GM21447 (cell line): ENCODE measurements around the gene LRBA.
"Not testable (repeated sequence)": the region's sequence is repeated elsewhere in the genome, so short reads cannot be mapped to it uniquely, and the experiment has no call there.

ENCODE experiments used
- ATAC-seq: cut with Tn5 transposase; IDR thresholded peaks from one replicate; pipeline ENCODE4 v1.9.1; 2021; ENCODE audit not compliant: unreplicated experiment

LRBA gene

GRCh38 chr4:150436598-150437370 lies 578.3 kb downstream of the LRBA start:
- ATAC-seq = no peak

DNA sequence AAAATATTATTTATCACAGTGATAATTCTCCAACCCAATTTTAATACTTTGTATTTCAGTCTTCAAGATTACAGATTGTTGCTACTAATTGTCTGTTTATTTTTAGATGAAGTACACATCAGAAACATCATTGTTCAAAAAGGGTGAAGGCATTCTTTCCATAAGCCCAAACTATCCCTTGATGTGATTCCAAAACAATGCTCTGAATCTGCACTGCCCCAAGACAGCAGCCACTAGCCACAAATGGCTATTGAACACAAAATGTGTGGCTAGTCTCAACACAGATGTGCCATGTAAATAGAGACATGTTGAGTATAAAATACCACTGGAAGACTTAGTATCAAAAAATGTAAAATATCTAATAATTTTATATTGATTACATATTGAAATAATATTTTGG lies 583.9 kb downstream of the LRBA start:
- no peak for ATAC-seq

- no peak for ATAC-seq
Observed at GRCh38 chr4:150425161-150425560, 589.9 kb downstream of the LRBA start.

GRCh38 chr4:150423503-150423902 lies 591.6 kb downstream of the LRBA start:
- no peak for ATAC-seq

GRCh38 chr4:150423074-150423473 lies 592.0 kb downstream of the LRBA start:
- ATAC-seq = no peak

DNA sequence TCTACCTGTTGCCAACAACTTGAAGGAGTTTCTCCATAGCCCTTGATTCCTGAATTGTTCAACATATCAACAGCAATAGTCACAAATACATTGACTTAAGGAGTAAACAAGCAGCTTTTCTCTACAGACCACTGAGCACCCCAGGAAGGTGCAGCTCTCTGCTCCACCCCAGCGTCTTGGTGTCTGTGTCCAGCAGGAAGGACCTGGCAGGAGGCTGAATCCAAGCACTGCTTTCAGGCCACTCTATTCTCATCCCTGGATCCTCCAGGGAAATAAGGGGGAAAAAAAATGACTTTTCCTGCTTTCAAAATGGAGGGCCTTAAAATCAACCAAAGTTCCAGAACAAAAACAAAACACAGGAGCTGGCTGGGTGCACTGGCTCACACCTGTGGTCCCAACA lies 593.5 kb downstream of the LRBA start:
- no peak for ATAC-seq

- ATAC-seq = no peak
Observed at GRCh38 chr4:150419939-150420338, 595.1 kb downstream of the LRBA start.

DNA sequence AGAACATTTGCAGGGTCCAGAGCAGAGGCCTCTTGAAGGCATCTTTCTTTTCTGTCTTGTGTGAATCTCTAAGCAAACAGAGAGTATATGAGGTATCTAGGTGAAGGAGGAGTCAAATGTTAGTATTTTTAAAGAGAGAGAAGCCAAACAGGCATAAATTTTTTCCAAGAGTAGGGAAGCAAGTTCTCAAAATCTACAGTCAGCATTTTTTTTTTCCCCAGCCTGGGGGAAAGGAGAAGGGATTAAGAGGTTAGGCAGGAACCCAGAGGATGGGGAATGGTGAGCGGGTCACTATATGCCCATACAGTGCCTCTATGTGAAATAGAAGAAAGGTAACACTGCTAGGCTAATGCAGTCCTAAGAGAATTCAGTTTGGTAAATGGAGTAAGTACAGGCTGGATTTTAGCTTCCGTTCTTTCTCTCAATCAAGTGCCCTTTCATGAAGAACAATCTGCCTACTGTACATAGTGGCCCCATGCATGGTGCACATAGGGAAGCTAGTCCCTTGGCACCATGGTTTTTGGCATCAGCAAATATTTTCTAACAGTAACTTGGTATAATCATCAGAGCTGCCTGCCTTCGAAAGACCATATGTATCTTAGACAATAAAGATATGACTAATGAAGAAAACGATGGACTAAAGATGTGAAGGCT lies 596.2 kb downstream of the LRBA start:
- no peak for ATAC-seq

GRCh38 chr4:150415213-150415612 lies 599.9 kb downstream of the LRBA start:
- ATAC-seq = no peak

DNA sequence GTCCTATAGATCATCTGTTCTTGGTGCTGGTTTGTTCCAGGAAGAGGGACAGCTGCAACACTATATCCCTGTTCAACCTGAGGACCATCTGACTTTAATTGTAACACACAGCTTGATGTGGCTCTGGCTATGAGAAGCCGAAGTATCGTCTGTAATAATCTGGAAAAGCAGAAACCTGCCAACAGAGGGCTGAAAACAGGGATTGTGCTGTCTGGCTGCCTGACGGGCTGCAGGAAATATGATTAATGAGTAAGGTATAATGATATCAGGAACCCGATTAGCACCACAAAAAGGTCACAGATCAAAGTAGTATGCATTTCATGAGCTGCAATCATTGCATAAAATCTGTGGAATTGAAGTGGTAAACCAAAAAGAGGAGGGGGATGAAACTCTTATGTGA lies 603.6 kb downstream of the LRBA start:
- no peak for ATAC-seq

DNA sequence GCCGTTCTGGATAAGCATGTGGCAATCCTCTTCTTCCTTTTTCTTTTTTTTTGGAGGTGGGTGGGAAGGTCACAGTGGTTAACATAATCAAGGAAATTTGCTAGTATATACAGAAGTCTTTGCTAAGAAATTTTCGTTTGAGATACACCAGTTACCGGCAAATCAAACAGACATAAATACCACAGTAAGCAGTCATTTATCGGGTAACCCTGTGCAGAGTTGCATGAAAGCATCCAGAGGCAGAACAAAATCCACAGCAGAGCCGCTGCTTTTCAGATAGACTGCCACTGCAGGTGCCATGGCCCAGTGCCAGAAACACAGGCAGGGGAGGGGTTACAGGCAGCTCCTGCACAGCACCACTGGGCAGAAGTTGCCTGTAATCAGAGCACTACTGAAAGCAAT lies 612.2 kb downstream of the LRBA start:
- peak; percentile 72 for ATAC-seq

DNA sequence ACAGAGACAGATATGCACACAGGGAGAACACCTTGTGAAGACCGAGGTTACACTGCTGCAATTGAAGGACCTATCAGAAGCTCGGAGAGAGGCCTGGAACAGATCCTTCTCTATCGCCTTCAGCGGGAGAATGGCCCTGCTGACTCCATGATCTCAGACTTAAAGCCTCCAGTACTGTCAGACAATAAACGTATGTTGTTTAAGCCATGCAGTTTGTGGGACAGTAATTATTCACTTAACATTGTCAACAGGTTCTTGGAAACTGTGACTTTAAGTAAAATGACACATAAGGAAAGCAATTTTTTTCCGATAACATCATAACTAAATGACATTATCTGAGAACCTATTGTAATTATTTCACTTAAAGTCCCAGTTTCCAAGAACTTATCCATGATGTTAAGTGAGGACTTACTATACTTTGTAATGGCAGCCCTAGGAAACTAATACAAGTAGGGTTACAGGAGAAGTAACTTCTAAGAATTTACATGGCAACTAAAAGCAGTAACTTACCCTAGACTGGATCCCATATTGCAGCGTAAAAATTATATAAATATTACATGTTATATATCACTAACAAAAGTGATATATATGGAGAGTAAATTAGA lies 613.9 kb downstream of the LRBA start:
- no peak for ATAC-seq

DNA sequence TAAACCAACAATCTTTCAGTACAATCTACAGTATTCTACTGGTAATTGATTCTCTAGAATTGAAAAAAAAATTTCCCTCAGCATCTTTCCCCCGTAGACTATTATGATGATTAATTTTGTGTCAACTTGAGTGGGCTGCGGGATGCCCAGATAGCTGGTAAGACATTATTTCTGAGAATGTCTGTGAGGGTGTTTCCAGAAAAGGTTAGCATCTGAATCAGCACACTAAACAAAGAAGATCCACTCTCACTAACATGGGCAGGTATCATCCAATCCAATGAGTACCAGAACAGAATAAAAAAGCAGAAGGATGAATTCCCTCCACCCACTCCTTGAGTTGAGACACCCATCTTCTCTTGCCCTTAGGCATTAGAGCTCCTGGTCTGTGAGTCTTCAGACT lies 619.2 kb downstream of the LRBA start:
- ATAC-seq = no peak

GRCh38 chr4:150394046-150394445 lies 621.0 kb downstream of the LRBA start:
- no peak for ATAC-seq

GRCh38 chr4:150391052-150391451 lies 624.0 kb downstream of the LRBA start:
- ATAC-seq = no peak

DNA sequence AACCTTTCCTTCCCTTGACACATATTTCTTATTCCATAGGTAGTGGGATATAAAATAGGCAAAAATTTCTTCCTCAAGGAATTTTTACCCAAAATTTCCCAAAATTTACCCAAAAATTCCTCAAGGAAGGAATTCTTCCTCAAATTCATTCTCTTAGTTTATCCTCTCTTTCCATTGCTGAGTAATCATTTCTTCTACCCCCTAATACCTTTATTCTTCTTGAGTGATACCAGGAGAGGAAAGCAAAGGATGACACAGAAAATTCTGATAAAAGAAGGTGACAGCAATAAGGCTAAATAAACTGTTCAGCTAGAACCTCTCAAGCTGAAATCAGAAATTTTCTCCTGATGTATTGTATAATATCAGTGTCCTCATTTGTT lies 624.6 kb downstream of the LRBA start:
- ATAC-seq = no peak

GRCh38 chr4:150389896-150390530 lies 625.1 kb downstream of the LRBA start:
- ATAC-seq = no peak

DNA sequence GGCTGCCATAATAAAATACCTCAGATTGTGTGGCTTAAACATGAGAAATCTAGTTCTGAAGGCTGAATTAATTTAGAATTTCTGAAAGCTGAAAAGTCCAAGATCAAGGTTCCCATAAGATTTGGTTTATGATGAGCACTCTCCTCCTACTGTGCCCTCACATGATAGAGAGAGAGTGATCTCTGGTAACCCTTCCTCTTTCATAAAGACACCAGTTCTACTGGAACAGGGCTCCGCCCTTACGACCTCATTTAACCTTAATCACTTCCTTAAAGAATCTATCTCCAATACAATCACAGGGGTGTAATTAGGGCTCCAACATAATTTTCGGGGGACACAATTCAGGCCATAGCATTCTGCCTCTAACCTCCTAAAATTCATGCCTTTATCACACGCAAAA lies 627.1 kb downstream of the LRBA start:
- no peak for ATAC-seq

DNA sequence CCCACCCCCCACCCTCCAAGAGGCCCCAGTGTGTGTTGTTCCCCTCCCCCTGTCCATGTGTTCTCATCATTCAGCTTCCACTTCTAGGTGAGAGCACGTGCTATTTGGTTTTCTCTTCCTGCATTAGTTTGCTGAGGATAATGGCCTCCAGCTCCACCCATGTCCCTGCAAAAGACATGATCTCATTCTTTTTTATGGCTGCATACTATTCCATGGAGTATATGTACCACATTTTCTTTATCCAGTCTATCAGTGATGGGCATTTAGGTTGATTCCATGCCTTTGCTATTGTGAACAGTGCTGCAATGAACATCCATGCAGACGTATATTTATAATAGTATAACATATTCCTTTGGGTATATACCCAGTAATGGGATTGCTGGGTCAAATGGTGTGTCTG lies 628.7 kb downstream of the LRBA start:
- not testable (repeated sequence) for ATAC-seq

DNA sequence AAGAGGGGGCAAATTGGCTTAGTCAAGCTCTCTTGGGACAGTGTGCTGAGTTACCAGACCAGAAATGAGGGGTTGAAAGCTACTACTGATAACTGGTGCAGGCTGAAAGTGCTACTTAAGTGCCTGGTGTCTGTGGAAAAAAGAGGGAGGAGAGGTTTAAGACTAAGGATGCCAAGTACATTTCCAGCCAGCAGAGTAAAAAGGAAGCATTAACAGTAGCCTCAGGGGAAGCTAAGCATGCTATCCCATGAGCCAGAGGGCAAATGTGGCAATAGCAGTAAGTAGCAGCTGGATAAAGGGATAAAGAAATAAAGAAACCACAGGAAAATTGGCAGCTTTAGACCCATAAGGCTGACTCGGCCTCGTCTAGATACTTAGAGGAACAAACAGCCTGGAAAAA lies 629.5 kb downstream of the LRBA start:
- ATAC-seq = no peak

GRCh38 chr4:150384249-150384648 lies 630.8 kb downstream of the LRBA start:
- ATAC-seq = no peak

GRCh38 chr4:150382028-150382427 lies 633.1 kb downstream of the LRBA start:
- ATAC-seq = no peak
